NOMO-1 (cell line): Measurements from ENCODE around the gene GALNT18.

Experiments
- DNase-seq, 2 experiments: peaks; one replicate each; lab custom pipeline; 2025; ENCODE audit not compliant: unreplicated experiment in 2 of 2; lab: John Stamatoyannopoulos, UW

The GALNT18 gene

DNA sequence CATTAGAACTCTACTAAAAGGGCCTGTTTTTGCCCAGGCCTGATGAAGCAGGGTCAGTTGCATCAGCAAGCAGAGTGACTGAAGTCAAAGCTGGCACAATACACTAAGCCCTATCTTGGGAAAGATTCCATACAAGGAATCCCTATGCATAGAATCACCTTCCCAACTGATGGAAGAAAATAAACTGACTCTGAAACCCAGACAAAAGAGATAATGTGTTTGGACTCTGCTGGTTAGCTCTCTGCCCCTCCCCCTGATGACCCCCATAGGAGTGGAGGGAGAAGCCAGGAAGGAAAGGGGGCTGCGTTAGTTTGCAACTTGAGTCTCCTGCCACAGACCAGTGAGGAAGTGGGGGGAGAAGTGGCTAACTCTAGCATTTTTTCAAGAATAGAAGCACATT lies 32.9 kb downstream of the GALNT18 start:
- DNase-seq: no peak

GRCh38 chr11:11588243-11588642 lies 33.6 kb downstream of the GALNT18 start:
- DNase-seq: no peak

- DNase-seq: no peak
Observed at GRCh38 chr11:11587122-11587521, 34.7 kb downstream of the GALNT18 start.

DNA sequence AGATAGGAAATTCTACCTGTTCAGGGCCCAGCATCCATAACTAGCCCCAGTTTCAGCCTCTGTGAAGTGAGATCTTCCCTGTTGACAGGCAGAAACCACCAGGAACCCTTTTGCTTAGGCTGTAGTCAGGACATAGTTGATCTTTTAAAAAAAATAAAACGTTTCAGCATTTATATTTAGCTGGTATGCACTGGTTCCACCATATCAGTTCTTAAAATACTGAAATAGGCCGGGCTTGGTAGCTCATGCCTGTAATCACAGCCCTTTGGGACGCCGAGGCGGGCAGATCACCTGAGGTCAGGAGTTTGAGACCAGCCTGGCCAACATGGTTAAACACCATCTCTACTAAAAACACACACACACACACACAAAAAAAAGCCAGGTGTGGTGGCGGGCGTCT lies 35.3 kb downstream of the GALNT18 start:
- no peak for DNase-seq

GRCh38 chr11:11584937-11585336 lies 36.9 kb downstream of the GALNT18 start:
- no peak for DNase-seq

DNA sequence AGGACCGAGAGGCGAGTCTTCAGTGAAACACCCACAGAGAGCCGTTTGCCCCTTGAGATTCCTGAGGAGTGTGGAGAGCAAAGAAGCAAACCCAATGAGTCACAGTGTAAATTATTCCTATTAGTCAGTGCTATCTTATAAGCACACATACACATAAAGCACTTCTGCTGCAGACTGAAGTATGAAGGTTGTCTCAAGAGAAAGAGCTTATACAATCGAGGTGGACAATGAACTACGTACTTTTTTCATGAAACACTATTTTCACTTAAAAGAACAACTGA lies 37.3 kb downstream of the GALNT18 start:
- no peak for DNase-seq

GRCh38 chr11:11583801-11584529 lies 37.8 kb downstream of the GALNT18 start:
- DNase-seq: peak in 1 of 2 experiments; percentile 1

DNA sequence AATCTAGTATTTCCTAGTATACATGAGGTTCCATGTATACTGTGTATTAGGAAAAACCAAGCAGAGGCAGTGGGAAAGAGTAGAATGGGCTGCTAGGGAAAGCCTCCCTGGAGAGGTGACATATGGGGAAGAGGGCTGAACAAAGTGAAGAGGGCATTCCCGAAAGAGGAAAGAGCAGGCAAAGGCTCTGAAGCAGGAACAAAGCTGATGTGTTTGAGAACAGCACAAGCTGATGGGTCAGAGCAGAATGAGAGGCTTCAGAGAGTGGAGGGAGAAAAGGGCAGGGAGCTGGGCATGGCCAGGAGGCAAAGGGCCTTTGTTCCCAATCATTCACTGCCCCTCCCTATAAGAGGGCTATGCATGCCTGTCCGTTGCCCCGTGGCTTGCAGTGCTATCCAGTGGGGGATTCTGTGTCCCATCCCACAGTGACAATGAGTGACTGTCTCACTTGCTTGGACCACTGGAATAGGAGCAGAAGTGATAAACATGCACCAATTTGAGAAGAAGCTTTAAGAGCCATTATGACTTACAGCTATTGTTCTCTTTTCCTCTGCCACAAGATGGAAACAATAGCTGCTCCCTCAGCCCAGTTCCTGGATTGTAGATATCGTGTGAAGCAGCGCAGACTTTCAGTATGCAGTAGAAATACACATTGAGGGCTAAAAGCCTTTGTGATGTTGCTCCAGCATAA lies 39.6 kb downstream of the GALNT18 start:
- DNase-seq: no peak

- DNase-seq: no peak
Observed at GRCh38 chr11:11581481-11581880, 40.3 kb downstream of the GALNT18 start.

GRCh38 chr11:11580841-11581411 lies 40.9 kb downstream of the GALNT18 start:
- DNase-seq: no peak

DNA sequence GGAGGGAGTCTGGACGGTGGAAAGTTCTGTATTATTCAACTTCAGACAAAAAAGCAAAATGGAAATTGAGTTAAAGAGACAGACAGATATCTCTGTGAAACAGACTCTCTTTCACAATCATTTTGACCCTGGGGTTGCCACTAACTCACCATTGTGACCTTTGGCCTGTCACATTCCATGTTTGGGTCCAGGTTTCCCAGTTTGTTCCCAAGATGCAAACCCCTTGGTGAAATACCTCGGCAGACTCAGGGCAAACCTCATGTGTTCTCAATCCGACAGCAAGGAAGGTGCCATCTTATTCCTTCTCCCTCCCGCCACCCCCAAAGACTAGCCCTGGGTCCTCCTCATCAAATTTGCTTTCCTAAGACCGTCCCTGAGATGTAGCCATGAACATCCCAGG lies 41.8 kb downstream of the GALNT18 start:
- no peak for DNase-seq

DNA sequence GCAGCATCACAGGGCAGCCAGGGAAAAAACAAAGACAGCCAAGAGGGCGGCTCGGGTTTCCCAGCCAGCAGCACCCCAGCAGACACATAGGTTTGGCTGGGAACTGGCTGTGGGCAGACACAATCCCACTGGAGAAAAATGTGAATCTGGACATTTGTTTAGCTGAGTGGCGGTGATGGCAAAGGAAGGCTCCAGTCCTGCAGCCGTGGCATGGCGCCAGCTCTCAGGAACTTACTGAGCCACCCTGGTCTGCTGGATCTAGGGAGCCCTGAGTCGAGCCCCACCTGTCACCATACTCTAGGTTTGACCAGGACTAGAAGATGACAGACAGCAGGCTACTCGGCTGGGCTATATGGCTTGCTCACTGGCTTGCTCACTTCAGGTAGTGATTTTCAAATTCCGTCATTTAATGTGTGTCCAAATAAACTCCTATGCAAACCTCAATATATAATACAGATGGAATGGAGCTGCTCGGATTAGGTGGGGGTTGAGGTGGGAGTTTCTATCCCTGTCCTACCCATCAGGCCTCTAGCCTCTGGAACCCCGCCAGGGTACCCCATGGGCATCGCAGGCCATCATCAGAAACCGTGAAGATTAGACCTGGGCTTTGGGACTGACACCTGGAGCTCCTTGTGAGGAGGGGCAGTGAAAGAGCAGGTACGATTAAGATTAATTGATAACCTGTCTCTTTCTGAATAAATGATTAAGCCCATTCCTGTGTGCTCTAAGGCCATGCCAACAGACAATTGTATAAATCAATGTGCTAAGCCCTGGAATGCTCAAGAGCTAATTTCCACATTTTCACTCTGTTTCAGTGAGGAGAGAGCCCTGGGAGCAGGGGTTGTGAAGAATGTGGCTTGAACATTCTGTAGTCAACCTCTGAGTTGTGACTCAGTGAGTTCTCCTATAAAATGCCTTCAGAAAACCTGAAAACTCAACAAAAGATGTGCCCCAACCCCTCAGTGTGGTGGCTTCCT lies 42.5 kb downstream of the GALNT18 start:
- no peak for DNase-seq

GRCh38 chr11:11577932-11578911 lies 43.6 kb downstream of the GALNT18 start:
- DNase-seq: no peak

DNA sequence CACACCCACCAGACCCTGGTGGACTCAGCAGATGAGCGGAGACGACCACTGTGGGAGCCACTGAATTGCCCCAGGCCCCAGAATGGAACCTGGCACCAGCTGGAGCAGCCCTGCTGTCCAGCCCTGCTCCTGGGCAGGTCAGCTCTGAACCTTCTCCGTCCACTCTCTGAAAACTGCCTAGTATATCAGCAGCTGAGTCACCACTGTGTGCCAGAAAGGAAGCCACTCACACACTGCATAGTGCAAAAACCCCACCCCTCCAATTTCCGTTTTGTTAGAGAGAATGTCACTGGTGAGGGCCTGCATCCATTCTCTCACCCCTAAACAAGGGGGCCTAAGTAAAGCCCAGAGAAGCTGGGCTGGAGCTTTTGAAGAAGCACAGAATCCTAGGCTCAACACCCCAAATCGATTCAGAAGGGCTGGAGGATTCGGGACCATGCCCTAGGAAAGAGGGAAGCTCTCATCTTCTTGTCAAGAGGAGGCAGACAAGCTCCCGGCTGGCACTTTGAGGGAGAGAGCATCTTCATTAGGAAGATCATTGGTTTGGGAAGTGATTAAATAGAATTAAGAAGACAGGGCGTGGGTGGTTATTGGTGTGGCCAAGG lies 44.5 kb downstream of the GALNT18 start:
- no peak for DNase-seq

DNA sequence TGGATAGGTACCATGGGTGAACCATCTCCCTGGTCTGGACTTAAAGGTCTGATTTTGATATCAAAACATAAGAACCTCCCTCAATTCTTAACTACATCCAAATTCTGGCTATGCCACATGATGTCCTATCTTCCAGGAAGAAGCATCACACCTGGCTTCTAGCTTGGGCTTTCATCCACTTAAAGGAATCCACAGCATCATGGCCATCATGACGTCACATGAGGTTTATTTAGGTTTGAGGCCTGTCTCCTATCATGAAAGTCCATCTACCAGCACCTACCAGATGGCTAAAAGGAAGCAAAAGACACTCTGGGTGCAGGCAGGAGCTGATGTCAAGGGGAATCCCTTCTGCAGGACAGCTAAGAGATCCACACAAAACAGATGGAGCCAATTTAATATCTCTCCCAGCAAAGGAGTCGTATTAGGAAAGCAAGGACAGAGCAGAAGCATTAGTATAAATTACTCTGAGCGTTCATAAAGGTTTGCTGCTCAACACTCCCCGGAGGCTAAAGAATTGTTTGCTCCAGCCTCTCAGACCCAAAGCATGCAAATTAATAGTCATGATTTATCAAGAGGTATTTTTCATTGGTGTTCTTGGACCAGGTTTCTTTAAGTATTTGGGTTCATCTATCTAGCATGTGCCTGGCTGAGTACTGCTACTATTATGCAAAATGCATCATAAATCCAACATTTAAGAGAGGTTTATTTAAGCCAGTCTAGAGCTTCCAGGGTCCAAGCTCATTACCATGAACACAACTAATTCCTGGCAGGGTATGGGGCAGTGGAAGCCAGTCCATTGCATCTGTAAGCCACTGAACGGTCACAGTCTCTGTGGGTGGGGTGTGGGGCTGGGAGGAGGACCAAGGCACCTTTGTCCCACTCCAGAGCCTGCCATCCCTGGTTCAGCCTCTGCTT lies 47.2 kb downstream of the GALNT18 start:
- DNase-seq: no peak

GRCh38 chr11:11572386-11572785 lies 49.4 kb downstream of the GALNT18 start:
- no peak for DNase-seq

DNA sequence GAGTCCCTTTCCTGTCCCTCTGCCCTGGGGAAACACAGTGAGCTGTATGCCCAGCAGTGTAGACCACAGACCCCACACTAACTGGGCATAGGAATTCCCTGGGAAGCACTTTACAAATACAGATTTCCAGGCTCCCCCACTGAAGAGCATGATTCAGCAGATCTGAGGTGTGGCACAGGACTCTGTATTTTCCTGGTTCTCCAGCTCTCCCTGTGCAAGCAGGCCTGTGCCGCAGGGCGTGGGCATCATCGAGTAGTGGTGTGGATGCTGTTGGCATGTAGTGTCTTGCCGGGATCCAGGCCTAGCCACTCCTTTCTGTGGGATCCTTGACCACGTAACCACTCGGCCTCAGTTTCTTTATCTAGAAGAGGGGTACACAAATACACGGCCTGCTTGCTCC lies 49.9 kb downstream of the GALNT18 start:
- no peak for DNase-seq

DNA sequence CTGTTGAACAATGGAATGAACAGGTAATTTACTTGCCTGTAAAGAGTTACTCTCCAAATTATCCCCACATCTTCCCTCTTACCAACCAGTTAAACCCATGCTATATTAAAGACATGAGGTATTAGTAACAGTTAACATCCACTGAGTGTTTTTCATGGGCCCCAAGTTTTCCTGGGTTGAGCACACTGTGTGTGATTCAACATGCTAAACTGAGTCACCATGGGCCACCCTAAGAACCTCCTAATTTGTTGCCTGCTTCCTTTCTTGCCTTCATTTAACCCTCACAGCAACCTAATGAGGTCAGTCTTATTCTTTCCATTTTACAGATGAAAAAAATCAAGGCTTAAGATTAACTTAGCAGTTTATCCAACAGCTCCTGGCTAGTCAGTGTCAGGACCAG lies 51.0 kb downstream of the GALNT18 start:
- DNase-seq: no peak
